HepG2 (cell line): ENCODE data around the gene ORC4. TPM values are rescaled to one million over a fixed set of nuclear protein-coding genes. Genes with fewer than 3 reads are reported as not detected.

Experiments used
- CHD4 ChIP-seq: fragments of 200-600 bp; sonication (generic); IDR thresholded peaks from 2 replicates; pipeline ENCODE4 v1.7.0; 2017; ENCODE audit warnings: mild to moderate bottlenecking, low read length, borderline replicate concordance
- FOXK1 ChIP-seq: sonication (generic); formaldehyde crosslinking; IDR thresholded peaks from 2 replicates; pipeline ENCODE4 v1.4.0; 2020; ENCODE audit warnings: low read depth, missing genetic modification reagents, borderline replicate concordance
- HDAC1 ChIP-seq: sonication (generic); formaldehyde crosslinking; IDR thresholded peaks from 2 replicates; pipeline ENCODE4 v1.5.1; 2020; ENCODE audit warnings: mild to moderate bottlenecking, missing genetic modification reagents
- HES4 ChIP-seq: sonication (generic); formaldehyde crosslinking; IDR thresholded peaks from 2 replicates; pipeline ENCODE4 v1.9.0; 2021; ENCODE audit warnings: mild to moderate bottlenecking, missing genetic modification reagents, borderline replicate concordance
- HOXA5 ChIP-seq: sonication (generic); formaldehyde crosslinking; IDR thresholded peaks from 2 replicates; pipeline ENCODE4 v1.4.0; 2020; ENCODE audit warnings: missing genetic modification reagents
- MATR3 ChIP-seq: sonication (generic); formaldehyde crosslinking; IDR thresholded peaks from 2 replicates; pipeline ENCODE4 v1.4.0; 2020; ENCODE audit warnings: missing genetic modification reagents
- NR2F6 ChIP-seq, 2 experiments: IDR thresholded peaks; 2 replicates each; pipeline ENCODE4 v1.6.1; 2016; ENCODE audit warnings: antibody characterized with exemption in 1 of 2, mild to moderate bottlenecking in 1 of 2
- RFX1 ChIP-seq: fragments of 450-650 bp; IDR thresholded peaks from 2 replicates; pipeline ENCODE4 v1.6.1; 2017
- SOX6 ChIP-seq, 2 experiments: fragments of 450-650 bp in 1 of 2; sonication (generic) in 1 of 2; formaldehyde crosslinking in 1 of 2; IDR thresholded peaks; 2 replicates each; pipeline versions ENCODE4 v1.4.0 to v1.6.1; 2017 to 2020; ENCODE audit warnings: antibody characterized with exemption in 1 of 2, mild to moderate bottlenecking in 1 of 2, missing genetic modification reagents in 1 of 2
- ZNF143 ChIP-seq: sonication (generic); formaldehyde crosslinking; IDR thresholded peaks from 2 replicates; pipeline ENCODE4 v1.4.0; 2020; ENCODE audit warnings: missing genetic modification reagents
- ZNF33B ChIP-seq: sonication (generic); formaldehyde crosslinking; IDR thresholded peaks from 2 replicates; pipeline ENCODE4 v1.5.1; 2020; ENCODE audit warnings: mild to moderate bottlenecking, missing genetic modification reagents
- polyA plus RNA-seq, 8 experiments: library from polyadenylated mRNA; depleted of rRNA in 3 of 8; stranded (reverse) in 7 of 8; unstranded in 1 of 8; fragments of >200 nt; fragmentation: Illumina TruSeq in 4 of 8; extraction: Trizol in 4 of 8; gene quantifications; 2 replicates each; pipeline versions ENCODE4 v1.2.1 to v1.2.3, GENCODE V29; 2011 to 2016; ENCODE audit warnings: low read depth in 4 of 8, missing spikeins in 1 of 8, mixed read lengths in 1 of 8; ENCODE audit not compliant: insufficient read depth in 1 of 8
- total RNA-seq, 5 experiments: library from RNA; depleted of rRNA; stranded (reverse); fragments of >200 nt; fragmentation: Illumina TruSeq; extraction: Trizol; gene quantifications; 2 replicates each; pipeline ENCODE4 v1.2.3, GENCODE V29; 2016; ENCODE audit warnings: low read depth in 1 of 5
- TF ChIP-seq, protein P1 (sequence below): sonication (generic); formaldehyde crosslinking; IDR thresholded peaks from 2 replicates; pipeline ENCODE4 v1.5.0; 2020; ENCODE audit warnings: mild to moderate bottlenecking, missing genetic modification reagents
- TF ChIP-seq, protein P2 (sequence below): sonication (generic); formaldehyde crosslinking; IDR thresholded peaks from 2 replicates; pipeline ENCODE4 v1.5.0; 2020; ENCODE audit warnings: missing genetic modification reagents
- TF ChIP-seq, protein P3 (sequence below): sonication (generic); formaldehyde crosslinking; IDR thresholded peaks from 2 replicates; pipeline ENCODE4 v1.5.1; 2020; ENCODE audit warnings: mild to moderate bottlenecking, missing genetic modification reagents
- TF ChIP-seq, protein P4 (sequence below): sonication (generic); formaldehyde crosslinking; IDR thresholded peaks from 2 replicates; pipeline ENCODE4 v1.4.0; 2020; ENCODE audit warnings: missing genetic modification reagents, borderline replicate concordance
- TF ChIP-seq, protein P5 (sequence below): sonication (generic); formaldehyde crosslinking; IDR thresholded peaks from 2 replicates; pipeline ENCODE4 v1.5.0; 2020; ENCODE audit warnings: mild to moderate bottlenecking, missing genetic modification reagents

The ORC4 gene
- total and polyA plus RNA-seq, 2 of the 13 experiments (the other 11 are each of a cell fraction or from before 2014, with no cell fraction given) = 28.6 to 84.8 TPM

DNA sequence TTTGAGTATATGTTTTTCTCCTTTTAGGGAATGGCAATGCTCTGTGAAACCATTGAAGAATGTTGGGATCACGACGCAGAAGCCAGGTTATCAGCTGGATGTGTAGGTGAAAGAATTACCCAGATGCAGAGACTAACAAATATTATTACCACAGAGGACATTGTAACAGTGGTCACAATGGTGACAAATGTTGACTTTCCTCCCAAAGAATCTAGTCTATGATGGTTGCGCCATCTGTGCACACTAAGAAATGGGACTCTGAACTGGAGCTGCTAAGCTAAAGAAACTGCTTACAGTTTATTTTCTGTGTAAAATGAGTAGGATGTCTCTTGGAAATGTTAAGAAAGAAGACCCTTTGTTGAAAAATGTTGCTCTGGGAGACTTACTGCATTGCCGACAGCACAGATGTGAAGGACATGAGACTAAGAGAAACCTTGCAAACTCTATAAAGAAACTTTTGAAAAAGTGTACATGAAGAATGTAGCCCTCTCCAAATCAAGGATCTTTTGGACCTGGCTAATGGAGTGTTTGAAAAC is 93.4 kb downstream of the ORC4 start (continued):
- TF ChIP-seq, protein P1, sequence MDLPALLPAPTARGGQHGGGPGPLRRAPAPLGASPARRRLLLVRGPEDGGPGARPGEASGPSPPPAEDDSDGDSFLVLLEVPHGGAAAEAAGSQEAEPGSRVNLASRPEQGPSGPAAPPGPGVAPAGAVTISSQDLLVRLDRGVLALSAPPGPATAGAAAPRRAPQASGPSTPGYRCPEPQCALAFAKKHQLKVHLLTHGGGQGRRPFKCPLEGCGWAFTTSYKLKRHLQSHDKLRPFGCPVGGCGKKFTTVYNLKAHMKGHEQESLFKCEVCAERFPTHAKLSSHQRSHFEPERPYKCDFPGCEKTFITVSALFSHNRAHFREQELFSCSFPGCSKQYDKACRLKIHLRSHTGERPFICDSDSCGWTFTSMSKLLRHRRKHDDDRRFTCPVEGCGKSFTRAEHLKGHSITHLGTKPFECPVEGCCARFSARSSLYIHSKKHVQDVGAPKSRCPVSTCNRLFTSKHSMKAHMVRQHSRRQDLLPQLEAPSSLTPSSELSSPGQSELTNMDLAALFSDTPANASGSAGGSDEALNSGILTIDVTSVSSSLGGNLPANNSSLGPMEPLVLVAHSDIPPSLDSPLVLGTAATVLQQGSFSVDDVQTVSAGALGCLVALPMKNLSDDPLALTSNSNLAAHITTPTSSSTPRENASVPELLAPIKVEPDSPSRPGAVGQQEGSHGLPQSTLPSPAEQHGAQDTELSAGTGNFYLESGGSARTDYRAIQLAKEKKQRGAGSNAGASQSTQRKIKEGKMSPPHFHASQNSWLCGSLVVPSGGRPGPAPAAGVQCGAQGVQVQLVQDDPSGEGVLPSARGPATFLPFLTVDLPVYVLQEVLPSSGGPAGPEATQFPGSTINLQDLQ = no peak
- no peak; the same call in 1 of the 2 replicates for TF ChIP-seq CHD4
- no peak for TF ChIP-seq HES4 (CRISPR knock-in tag)
- TF ChIP-seq MATR3 (CRISPR knock-in tag) = no peak
- peak; percentile 80 for TF ChIP-seq NR2F6 (IDR thresholded peaks at IDR 0.05)
- peak; percentile 74; the same call in 1 of the 2 replicates for TF ChIP-seq NR2F6 (CRISPR knock-in tag; IDR thresholded peaks at IDR 0.05)
- TF ChIP-seq, protein P2, sequence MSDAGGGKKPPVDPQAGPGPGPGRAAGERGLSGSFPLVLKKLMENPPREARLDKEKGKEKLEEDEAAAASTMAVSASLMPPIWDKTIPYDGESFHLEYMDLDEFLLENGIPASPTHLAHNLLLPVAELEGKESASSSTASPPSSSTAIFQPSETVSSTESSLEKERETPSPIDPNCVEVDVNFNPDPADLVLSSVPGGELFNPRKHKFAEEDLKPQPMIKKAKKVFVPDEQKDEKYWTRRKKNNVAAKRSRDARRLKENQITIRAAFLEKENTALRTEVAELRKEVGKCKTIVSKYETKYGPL (CRISPR knock-in tag) = no peak
- TF ChIP-seq SOX6 (IDR thresholded peaks at IDR 0.05) = no peak
- peak; percentile 100 for TF ChIP-seq SOX6 (CRISPR knock-in tag; IDR thresholded peaks at IDR 0.05)
- no peak; the same call in 1 of the 2 replicates for TF ChIP-seq RFX1
- TF ChIP-seq, protein P3, sequence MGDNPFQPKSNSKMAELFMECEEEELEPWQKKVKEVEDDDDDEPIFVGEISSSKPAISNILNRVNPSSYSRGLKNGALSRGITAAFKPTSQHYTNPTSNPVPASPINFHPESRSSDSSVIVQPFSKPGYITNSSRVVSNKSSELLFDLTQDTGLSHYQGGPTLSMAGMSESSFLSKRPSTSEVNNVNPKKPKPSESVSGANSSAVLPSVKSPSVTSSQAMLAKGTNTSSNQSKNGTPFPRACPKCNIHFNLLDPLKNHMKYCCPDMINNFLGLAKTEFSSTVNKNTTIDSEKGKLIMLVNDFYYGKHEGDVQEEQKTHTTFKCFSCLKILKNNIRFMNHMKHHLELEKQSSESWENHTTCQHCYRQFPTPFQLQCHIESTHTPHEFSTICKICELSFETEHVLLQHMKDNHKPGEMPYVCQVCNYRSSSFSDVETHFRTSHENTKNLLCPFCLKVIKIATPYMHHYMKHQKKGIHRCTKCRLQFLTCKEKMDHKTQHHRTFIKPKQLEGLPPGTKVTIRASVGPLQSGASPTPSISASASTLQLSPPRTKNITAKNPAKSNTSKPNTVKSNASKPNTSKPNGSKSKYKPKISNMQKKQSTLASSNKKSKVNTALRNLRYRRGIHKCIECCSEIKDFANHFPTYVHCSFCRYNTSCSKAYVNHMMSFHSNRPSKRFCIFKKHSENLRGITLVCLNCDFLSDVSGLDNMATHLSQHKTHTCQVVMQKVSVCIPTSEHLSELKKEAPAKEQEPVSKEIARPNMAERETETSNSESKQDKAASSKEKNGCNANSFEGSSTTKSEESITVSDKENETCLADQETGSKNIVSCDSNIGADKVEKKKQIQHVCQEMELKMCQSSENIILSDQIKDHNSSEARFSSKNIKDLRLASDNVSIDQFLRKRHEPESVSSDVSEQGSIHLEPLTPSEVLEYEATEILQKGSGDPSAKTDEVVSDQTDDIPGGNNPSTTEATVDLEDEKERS (CRISPR knock-in tag) = 0 out of 2 replicates have a peak, but pooled peaks have one; percentile 20
- peak; percentile 74; the same call in 1 of the 2 replicates for TF ChIP-seq HOXA5 (CRISPR knock-in tag)
- TF ChIP-seq ZNF143 (CRISPR knock-in tag) = no peak
- TF ChIP-seq HDAC1 (CRISPR knock-in tag) = peak; percentile 92
- TF ChIP-seq, protein P4, sequence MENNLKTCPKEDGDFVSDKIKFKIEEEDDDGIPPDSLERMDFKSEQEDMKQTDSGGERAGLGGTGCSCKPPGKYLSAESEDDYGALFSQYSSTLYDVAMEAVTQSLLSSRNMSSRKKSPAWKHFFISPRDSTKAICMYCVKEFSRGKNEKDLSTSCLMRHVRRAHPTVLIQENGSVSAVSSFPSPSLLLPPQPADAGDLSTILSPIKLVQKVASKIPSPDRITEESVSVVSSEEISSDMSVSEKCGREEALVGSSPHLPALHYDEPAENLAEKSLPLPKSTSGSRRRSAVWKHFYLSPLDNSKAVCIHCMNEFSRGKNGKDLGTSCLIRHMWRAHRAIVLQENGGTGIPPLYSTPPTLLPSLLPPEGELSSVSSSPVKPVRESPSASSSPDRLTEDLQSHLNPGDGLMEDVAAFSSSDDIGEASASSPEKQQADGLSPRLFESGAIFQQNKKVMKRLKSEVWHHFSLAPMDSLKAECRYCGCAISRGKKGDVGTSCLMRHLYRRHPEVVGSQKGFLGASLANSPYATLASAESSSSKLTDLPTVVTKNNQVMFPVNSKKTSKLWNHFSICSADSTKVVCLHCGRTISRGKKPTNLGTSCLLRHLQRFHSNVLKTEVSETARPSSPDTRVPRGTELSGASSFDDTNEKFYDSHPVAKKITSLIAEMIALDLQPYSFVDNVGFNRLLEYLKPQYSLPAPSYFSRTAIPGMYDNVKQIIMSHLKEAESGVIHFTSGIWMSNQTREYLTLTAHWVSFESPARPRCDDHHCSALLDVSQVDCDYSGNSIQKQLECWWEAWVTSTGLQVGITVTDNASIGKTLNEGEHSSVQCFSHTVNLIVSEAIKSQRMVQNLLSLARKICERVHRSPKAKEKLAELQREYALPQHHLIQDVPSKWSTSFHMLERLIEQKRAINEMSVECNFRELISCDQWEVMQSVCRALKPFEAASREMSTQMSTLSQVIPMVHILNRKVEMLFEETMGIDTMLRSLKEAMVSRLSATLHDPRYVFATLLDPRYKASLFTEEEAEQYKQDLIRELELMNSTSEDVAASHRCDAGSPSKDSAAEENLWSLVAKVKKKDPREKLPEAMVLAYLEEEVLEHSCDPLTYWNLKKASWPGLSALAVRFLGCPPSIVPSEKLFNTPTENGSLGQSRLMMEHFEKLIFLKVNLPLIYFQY (CRISPR knock-in tag) = no peak
- peak; percentile 86; the same call in 1 of the 2 replicates for TF ChIP-seq FOXK1 (CRISPR knock-in tag)
- TF ChIP-seq ZNF33B = peak; percentile 56; the same call in 1 of the 2 replicates
- TF ChIP-seq, protein P5, sequence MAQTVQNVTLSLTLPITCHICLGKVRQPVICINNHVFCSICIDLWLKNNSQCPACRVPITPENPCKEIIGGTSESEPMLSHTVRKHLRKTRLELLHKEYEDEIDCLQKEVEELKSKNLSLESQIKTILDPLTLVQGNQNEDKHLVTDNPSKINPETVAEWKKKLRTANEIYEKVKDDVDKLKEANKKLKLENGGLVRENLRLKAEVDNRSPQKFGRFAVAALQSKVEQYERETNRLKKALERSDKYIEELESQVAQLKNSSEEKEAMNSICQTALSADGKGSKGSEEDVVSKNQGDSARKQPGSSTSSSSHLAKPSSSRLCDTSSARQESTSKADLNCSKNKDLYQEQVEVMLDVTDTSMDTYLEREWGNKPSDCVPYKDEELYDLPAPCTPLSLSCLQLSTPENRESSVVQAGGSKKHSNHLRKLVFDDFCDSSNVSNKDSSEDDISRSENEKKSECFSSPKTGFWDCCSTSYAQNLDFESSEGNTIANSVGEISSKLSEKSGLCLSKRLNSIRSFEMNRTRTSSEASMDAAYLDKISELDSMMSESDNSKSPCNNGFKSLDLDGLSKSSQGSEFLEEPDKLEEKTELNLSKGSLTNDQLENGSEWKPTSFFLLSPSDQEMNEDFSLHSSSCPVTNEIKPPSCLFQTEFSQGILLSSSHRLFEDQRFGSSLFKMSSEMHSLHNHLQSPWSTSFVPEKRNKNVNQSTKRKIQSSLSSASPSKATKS = no peak
